HepG2 (cell line): Measurements from ENCODE around the gene TP73.

Source experiments
- JUND ChIP-seq: sonication (generic); formaldehyde crosslinking; IDR thresholded peaks from 2 replicates; pipeline ENCODE4 v1.8.0; 2022; ENCODE audit warnings: mild to moderate bottlenecking, missing genetic modification reagents
- TF ChIP-seq, protein P1 (sequence below), 2 experiments: sonication (generic) in 1 of 2; formaldehyde crosslinking in 1 of 2; IDR thresholded peaks; 2 replicates each; pipeline versions ENCODE4 v1.5.1 to v1.6.1; 2011 to 2020; ENCODE audit warnings: borderline replicate concordance in 1 of 2, low read depth in 1 of 2, low read length in 1 of 2, mild to moderate bottlenecking in 1 of 2, missing genetic modification reagents in 1 of 2, moderate library complexity in 1 of 2

DNA sequence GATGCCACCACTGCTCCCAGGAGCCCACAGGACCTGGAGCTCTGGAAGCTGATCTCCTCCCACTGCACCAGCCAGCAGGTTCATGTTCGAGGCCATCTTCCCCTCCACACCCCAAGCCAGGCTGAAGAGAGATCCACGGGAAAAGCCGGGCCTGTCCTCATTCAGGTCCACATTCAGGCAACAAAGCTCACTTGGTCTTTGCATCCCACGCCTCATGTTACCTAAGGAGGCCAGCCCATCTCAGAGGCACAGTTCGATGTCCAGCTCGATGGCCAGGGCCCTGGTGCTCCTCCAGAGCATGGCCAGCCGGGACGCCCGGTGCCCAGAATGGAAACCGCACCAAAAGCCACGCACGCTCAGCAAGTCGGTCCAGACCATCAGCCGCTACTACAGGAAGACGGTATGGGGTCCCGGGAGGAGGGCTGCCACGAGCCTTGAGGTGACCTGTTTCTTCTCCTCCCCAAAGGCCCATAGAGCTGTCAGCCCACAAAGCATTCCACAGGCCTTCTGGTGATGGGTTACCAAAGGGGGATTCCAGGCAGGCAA, 100.2 kb downstream of the TP73 start, which contains the start of gene CCDC27:
- TF ChIP-seq JUND (CRISPR knock-in tag), result no peak
- TF ChIP-seq, protein P1, sequence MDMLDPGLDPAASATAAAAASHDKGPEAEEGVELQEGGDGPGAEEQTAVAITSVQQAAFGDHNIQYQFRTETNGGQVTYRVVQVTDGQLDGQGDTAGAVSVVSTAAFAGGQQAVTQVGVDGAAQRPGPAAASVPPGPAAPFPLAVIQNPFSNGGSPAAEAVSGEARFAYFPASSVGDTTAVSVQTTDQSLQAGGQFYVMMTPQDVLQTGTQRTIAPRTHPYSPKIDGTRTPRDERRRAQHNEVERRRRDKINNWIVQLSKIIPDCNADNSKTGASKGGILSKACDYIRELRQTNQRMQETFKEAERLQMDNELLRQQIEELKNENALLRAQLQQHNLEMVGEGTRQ (IDR thresholded peaks at IDR 0.05; ENCODE audit: low read depth, low read length), result no peak
- TF ChIP-seq, protein P1 (CRISPR knock-in tag; IDR thresholded peaks at IDR 0.05; ENCODE audit: borderline replicate concordance), result no peak
